ENCODE results near the gene C4BPA. TPM values are rescaled to one million over a fixed set of nuclear protein-coding genes. Genes with fewer than 3 reads are reported as not detected.

C4BPA gene
- total and polyA plus RNA-seq, 2 of the 8 experiments (the other 6 are each of a cell fraction or from before 2014, with no cell fraction given): not detected

GRCh38 chr1:207058252-207058651 lies 45.8 kb upstream of the C4BPA start:
- H3K56ac ChIP-seq (replicated peaks; ENCODE audit: insufficient read length, low read depth, low read length): no peak overlapping the region
- H3K27me3 ChIP-seq (replicated peaks in 1 of 4; ENCODE audit: control insufficient read depth in 3 of 4, extremely low read depth in 1 of 4, insufficient read depth in 3 of 4, low read length in 3 of 4): no peaks in the 10 kb centered on the region
- no peak overlapping the region for H4K5ac ChIP-seq (ENCODE audit: insufficient read length, low read depth, low read length)
- no peak overlapping the region for H2BK120ac ChIP-seq (replicated peaks; ENCODE audit: low read depth, low read length)
- DNase-seq (ENCODE audit: low read depth in 1 of 2, low spot score in 2 of 2) (no peak), FAIRE-seq (no peak)
- ChIA-PET POLR2A (ENCODE audit: partially characterized antibody) (interaction anchor here (2.8 kb wide), 1 partner anchor 26 kb away, joined by 9 read pairs; the partner anchor contains the start of gene C1orf116), CTCF (ENCODE audit: partially characterized antibody) (interaction anchor here (0.9 to 3.5 kb wide), 4 partner anchors 9 to 146 kb away, joined by 3 to 16 read pairs (median 6); no protein-coding TSS in a partner anchor)
- H3K18ac ChIP-seq (ENCODE audit: extremely low read depth, low read length): no peak overlapping the region
- no peak overlapping the region for H3K4me3 ChIP-seq (ENCODE audit: extremely low read depth in 1 of 4, insufficient read depth in 2 of 4, low read depth in 3 of 4, low read length in 4 of 4)
- H2BK15ac ChIP-seq (ENCODE audit: low read length): no peak overlapping the region
- no peak overlapping the region for H2AK5ac ChIP-seq (ENCODE audit: low read depth, low read length)
- TF ChIP-seq CTCF (IDR thresholded peaks at IDR 0.05; ENCODE audit: control extremely low read depth in 1 of 3, insufficient read depth in 1 of 3, low read depth in 1 of 3, low read length in 3 of 3) (no peak), HDAC2 (IDR thresholded peaks at IDR 0.05; ENCODE audit: borderline replicate concordance in 1 of 2, low read depth in 2 of 2, low read length in 2 of 2) (no peak), CHD2 (IDR thresholded peaks at IDR 0.05; ENCODE audit: low read length) (no peak), E2F6 (IDR thresholded peaks at IDR 0.05) (no peak), SAP30 (IDR thresholded peaks at IDR 0.05; ENCODE audit: insufficient read depth, insufficient replicate concordance, low read length) (no peak), MAFK (IDR thresholded peaks at IDR 0.05; ENCODE audit: low read depth, low read length) (no peak), POLR2AphosphoS5 (IDR thresholded peaks at IDR 0.05; ENCODE audit: low read depth, low read length) (no peak), RFX5 (IDR thresholded peaks at IDR 0.05; ENCODE audit: borderline replicate concordance, low read depth, low read length) (no peak)
- no peak overlapping the region for H2AFZ ChIP-seq (ENCODE audit: low read length)
- no peak overlapping the region for H2BK20ac ChIP-seq (ENCODE audit: low read length)
- 92% methylated on average over 4 of the region's 4 CpGs; no CpG with 5 or more reads in 1 of the 2 experiments for WGBS, 2 experiments (ENCODE audit: extremely low coverage in 1 of 2, insufficient coverage in 1 of 2, insufficient read length in 1 of 2, insufficient replicate concordance in 2 of 2, low coverage in 1 of 2, low lambda C conversion rate in 2 of 2, missing lambda C conversion rate in 1 of 2)
- H4K91ac ChIP-seq (replicated peaks; ENCODE audit: insufficient read length, low read length): no peak overlapping the region
- peaks cover 0 to 3% (median 1%) of the 10 kb centered on the region in 4 experiments; a peak in 2 of 7 replicates for H3K4me1 ChIP-seq (replicated peaks in 1 of 4; ENCODE audit: control insufficient read depth in 3 of 4, insufficient read depth in 4 of 4, low read length in 3 of 4)
- H3K9me3 ChIP-seq (ENCODE audit: insufficient read depth in 2 of 2, low read depth in 1 of 2, low read length in 1 of 2): no peaks in the 10 kb centered on the region
- no peaks in the 10 kb centered on the region for H3K79me2 ChIP-seq (ENCODE audit: control insufficient read depth in 1 of 2, insufficient read depth in 2 of 2, low read length in 2 of 2)
- no peak overlapping the region for H3K27ac ChIP-seq (ENCODE audit: low read depth, low read length)
- H2BK12ac ChIP-seq (ENCODE audit: low read depth, low read length): no peak overlapping the region
- H3K9ac ChIP-seq (replicated peaks in 1 of 4; ENCODE audit: extremely low read depth in 1 of 4, low read depth in 3 of 4, low read length in 3 of 4): no peak overlapping the region
- H3K23me2 ChIP-seq (ENCODE audit: low read depth, low read length): peaks cover 4% of the 10 kb centered on the region; the same call in 1 of the 2 replicates
- H4K20me1 ChIP-seq (replicated peaks in 1 of 2; ENCODE audit: control insufficient read depth in 1 of 2, insufficient read depth in 2 of 2, low read length in 2 of 2): no peaks in the 10 kb centered on the region
- H3K14ac ChIP-seq (ENCODE audit: insufficient read length): no peak overlapping the region
- no peaks in the 10 kb centered on the region for H3K79me1 ChIP-seq (ENCODE audit: low read depth, low read length)
- no peak overlapping the region for H3K4me2 ChIP-seq (ENCODE audit: insufficient read depth in 1 of 2, low read depth in 2 of 2, low read length in 2 of 2)
- H3K36me3 ChIP-seq (ENCODE audit: control insufficient read depth in 2 of 4, insufficient read depth in 4 of 4, low read length in 3 of 4): peaks cover 0 to 14% (median 6%) of the 10 kb centered on the region in 4 experiments; a peak in 4 of 8 replicates
- no peak overlapping the region for H2BK5ac ChIP-seq (ENCODE audit: low read depth, low read length)
- H3K23ac ChIP-seq (ENCODE audit: insufficient read length): no peak overlapping the region
- no peak overlapping the region for H4K8ac ChIP-seq (ENCODE audit: extremely low read depth, insufficient read depth, low read length)
- no peak overlapping the region for H3K4ac ChIP-seq (replicated peaks; ENCODE audit: insufficient read length, low read depth, low read length)
